ENCODE measurements around the gene ZBTB40.

GRCh38 chr1:22553991-22554522 lies 102.4 kb downstream of the ZBTB40 start:
- TF ChIP-seq CTCF (tag by site-specific recombination; IDR thresholded peaks at IDR 0.05) (no peak), ZNF138 (tag by site-specific recombination; IDR thresholded peaks at IDR 0.05; ENCODE audit: borderline replicate concordance) (no peak), ZNF398 (tag by site-specific recombination; IDR thresholded peaks at IDR 0.05) (no peak), SETDB1 (IDR thresholded peaks at IDR 0.05; ENCODE audit: insufficient read length, low read length) (no peak), ZBTB44 (tag by site-specific recombination; IDR thresholded peaks at IDR 0.05) (no peak), ZNF768 (tag by site-specific recombination; IDR thresholded peaks at IDR 0.05) (peak; percentile 65; the same call in 1 of the 2 replicates), ZNF426 (tag by site-specific recombination; IDR thresholded peaks at IDR 0.05) (no peak), PRDM1 (tag by site-specific recombination; IDR thresholded peaks at IDR 0.05) (no peak), ATF2 (tag by site-specific recombination; IDR thresholded peaks at IDR 0.05; ENCODE audit: low read depth) (no peak), ZNF175 (tag by site-specific recombination; IDR thresholded peaks at IDR 0.05) (no peak)
